CD8-positive, alpha-beta memory T cell (primary cell): ENCODE data around the gene SLC25A12. TPM values are rescaled to one million over a fixed set of nuclear protein-coding genes. Genes with fewer than 3 reads are reported as not detected.
A peak's percentile ranks its signal among the peaks of the same experiment; 100 is the strongest.

Source experiments
- CTCF ChIA-PET: fragments of 350-600 bp; sonication (Branson Sonifier 250); formaldehyde crosslinking; loops from one replicate; lab custom pipeline; 2021; ENCODE audit warnings: antibody characterized with exemption; lab: Charles Lee
- POLR2A ChIA-PET: fragments of 350-600 bp; sonication (Branson Sonifier 250); formaldehyde crosslinking; loops from one replicate; lab custom pipeline; 2021; ENCODE audit warnings: antibody characterized with exemption; lab: Charles Lee
- DNase-seq, 5 donors: peaks; one replicate each; pipeline versions ENCODE4 v3.0.0 to v3.0.0-alpha.2; 2020 to 2022; ENCODE audit warnings: mixed read lengths in 1 of 5
- H3K27ac ChIP-seq: one replicate; pipeline ENCODE4 v1.7.0; 2013; ENCODE audit warnings: low read depth, mild to moderate bottlenecking, low read length, moderate library complexity
- H3K27me3 ChIP-seq: 2 replicates; pipeline ENCODE4 v1.7.0; 2013; ENCODE audit warnings: low read length, mild to moderate bottlenecking; ENCODE audit not compliant: insufficient read depth, poor library complexity, severe bottlenecking
- H3K36me3 ChIP-seq: 2 replicates; pipeline ENCODE4 v1.7.0; 2013; ENCODE audit warnings: mild to moderate bottlenecking, low read length, moderate library complexity; ENCODE audit not compliant: insufficient read depth
- H3K4me1 ChIP-seq: 2 replicates; pipeline ENCODE4 v1.7.0; 2013; ENCODE audit warnings: mild to moderate bottlenecking, low read length, moderate library complexity; ENCODE audit not compliant: insufficient read depth
- H3K4me3 ChIP-seq: 2 replicates; pipeline ENCODE4 v1.7.0; 2013; ENCODE audit warnings: mild to moderate bottlenecking, low read length
- H3K9me3 ChIP-seq: 2 replicates; pipeline ENCODE4 v1.7.0; 2013; ENCODE audit warnings: mild to moderate bottlenecking, low read length
- H3K27ac Mint-ChIP-seq, 8 donors: one replicate each; pipeline ENCODE4 v1.8.0; 2020 to 2021; ENCODE audit warnings: mixed read lengths in 8 of 8, mild to moderate bottlenecking in 6 of 8, inconsistent platforms in 3 of 8, moderate library complexity in 3 of 8
- H3K27me3 Mint-ChIP-seq, 2 donors: one replicate each; pipeline ENCODE4 v1.8.0; 2020 to 2021; ENCODE audit warnings: mixed read lengths in 2 of 2, mild to moderate bottlenecking in 1 of 2, moderate library complexity in 1 of 2
- H3K36me3 Mint-ChIP-seq, 3 donors: one replicate each; pipeline ENCODE4 v1.8.0; 2020 to 2021; ENCODE audit warnings: mixed read lengths in 3 of 3, inconsistent platforms in 1 of 3, mild to moderate bottlenecking in 1 of 3
- H3K4me1 Mint-ChIP-seq, 3 donors: one replicate each; pipeline ENCODE4 v1.8.0; 2020 to 2021; ENCODE audit warnings: mixed read lengths in 3 of 3, inconsistent platforms in 1 of 3, mild to moderate bottlenecking in 1 of 3
- H3K4me3 Mint-ChIP-seq, 7 donors: one replicate each; pipeline ENCODE4 v1.8.0; 2020 to 2021; ENCODE audit warnings: mixed read lengths in 7 of 7, mild to moderate bottlenecking in 6 of 7, moderate library complexity in 4 of 7, inconsistent platforms in 2 of 7
- H3K9me3 Mint-ChIP-seq, 5 donors: one replicate each; pipeline ENCODE4 v1.8.0; 2020 to 2022; ENCODE audit warnings: mixed read lengths in 5 of 5, mild to moderate bottlenecking in 3 of 5, moderate library complexity in 2 of 5, inconsistent platforms in 1 of 5
- polyA plus RNA-seq: library from polyadenylated mRNA; unstranded; fragments of 300-500 nt; fragmentation: Illumina TruSeq; gene quantifications from one replicate; pipeline ENCODE4 v1.2.3, GENCODE V29; 2021
- total RNA-seq, 2 experiments: library from RNA; stranded (reverse); gene quantifications; one replicate each; pipeline ENCODE4 v1.2.3, GENCODE V29; 2021

SLC25A12 gene
- total and polyA plus RNA-seq, 3 experiments from 2014 or later: 12.8 to 22.9 (median 22.2) TPM

DNA sequence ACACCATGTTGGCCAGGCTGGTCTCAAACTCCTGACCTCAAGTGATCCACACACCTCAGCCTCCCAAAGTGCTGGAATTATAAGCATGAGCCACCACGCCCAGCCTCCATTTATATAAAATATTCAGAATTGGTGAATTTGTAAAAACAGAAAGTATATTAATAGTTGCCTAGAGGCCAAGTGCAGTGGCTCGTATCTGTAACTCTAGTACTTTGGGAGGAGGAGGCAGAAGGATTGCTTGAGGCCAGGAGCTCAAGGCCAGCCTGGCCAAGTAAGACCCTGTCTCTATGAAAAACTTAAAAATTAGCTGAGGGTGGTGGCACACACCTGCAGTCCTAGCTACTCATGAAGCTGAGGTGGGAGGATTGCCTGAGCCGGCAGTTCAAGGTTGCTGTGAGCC lies 89.6 kb downstream of the SLC25A12 start:
- no peaks in the 10 kb centered on the region for H3K9me3 Mint-ChIP-seq
- Histone ChIP-seq H3K4me1 (no peaks in the 10 kb centered on the region), H3K36me3 (no peaks in the 10 kb centered on the region), H3K27me3 (no peaks in the 10 kb centered on the region), H3K4me3 (no peak overlapping the region), H3K27ac (no peak overlapping the region), H3K9me3 (no peaks in the 10 kb centered on the region)
- H3K36me3 Mint-ChIP-seq: peaks cover 12 to 69% (median 17%) of the 10 kb centered on the region in 3 donors
- no peaks in the 10 kb centered on the region for H3K27me3 Mint-ChIP-seq
- no peak overlapping the region for H3K27ac Mint-ChIP-seq
- no peak for DNase-seq
- no peak overlapping the region for H3K4me3 Mint-ChIP-seq
- POLR2A ChIA-PET: no interaction called here
- H3K4me1 Mint-ChIP-seq: no peaks in the 10 kb centered on the region
- CTCF ChIA-PET: interaction anchor here (0.6 kb wide), 1 partner anchor 100 kb away, joined by 3 read pairs; no protein-coding TSS in a partner anchor

DNA sequence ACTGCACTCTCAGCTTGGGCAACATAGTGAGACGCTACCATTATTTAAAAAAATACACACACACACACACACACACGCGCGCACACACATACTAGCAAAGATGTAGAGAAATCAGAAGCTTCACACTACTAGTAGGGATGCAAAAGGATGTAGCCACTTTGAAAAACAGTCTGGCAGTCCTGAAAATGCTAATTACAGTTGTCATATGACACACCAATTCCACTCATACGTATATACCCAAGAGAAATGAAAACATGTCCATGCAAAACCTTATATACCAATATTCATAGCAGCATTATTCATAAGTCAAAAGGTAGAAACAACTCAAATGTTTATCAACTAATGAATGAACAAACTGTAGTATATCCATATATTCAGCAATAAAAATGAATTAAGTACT lies 90.3 kb downstream of the SLC25A12 start:
- H3K4me1 Mint-ChIP-seq: no peaks in the 10 kb centered on the region
- H3K27me3 Mint-ChIP-seq: no peaks in the 10 kb centered on the region
- H3K9me3 ChIP-seq: no peaks in the 10 kb centered on the region
- ChIA-PET POLR2A (no interaction called here), CTCF (no interaction called here)
- H3K27ac Mint-ChIP-seq: no peak overlapping the region
- H3K27me3 ChIP-seq: no peaks in the 10 kb centered on the region
- H3K4me1 ChIP-seq: no peaks in the 10 kb centered on the region
- no peaks in the 10 kb centered on the region for H3K36me3 ChIP-seq
- no peak for DNase-seq
- H3K9me3 Mint-ChIP-seq: no peaks in the 10 kb centered on the region
- H3K4me3 ChIP-seq: no peak overlapping the region
- H3K4me3 Mint-ChIP-seq: no peak overlapping the region
- no peak overlapping the region for H3K27ac ChIP-seq
- peaks cover 5 to 68% (median 12%) of the 10 kb centered on the region in 3 donors for H3K36me3 Mint-ChIP-seq

DNA sequence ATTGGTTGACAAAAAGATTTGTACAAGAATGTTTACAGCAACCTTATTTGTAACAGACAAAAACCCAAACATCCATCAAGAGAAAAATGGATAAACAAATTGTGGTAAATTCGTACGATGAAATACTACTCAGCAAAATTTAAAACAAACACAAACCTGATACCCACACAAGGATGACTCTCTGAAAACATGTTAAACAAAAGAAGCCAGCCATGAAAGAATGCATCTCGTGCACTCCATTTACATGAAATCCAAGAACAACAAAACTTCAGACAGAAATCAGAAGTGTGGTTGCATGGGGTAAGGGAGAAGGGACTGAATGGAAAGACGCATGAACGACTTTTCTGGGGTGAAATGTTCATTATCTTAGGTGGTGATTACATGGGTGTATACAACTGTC lies 93.4 kb downstream of the SLC25A12 start:
- no peak overlapping the region for H3K27ac Mint-ChIP-seq
- Histone ChIP-seq H3K27ac (no peak overlapping the region), H3K4me1 (no peaks in the 10 kb centered on the region), H3K36me3 (no peaks in the 10 kb centered on the region), H3K27me3 (no peaks in the 10 kb centered on the region), H3K9me3 (no peaks in the 10 kb centered on the region), H3K4me3 (no peak overlapping the region)
- H3K27me3 Mint-ChIP-seq: no peaks in the 10 kb centered on the region
- no peaks in the 10 kb centered on the region for H3K4me1 Mint-ChIP-seq
- POLR2A ChIA-PET: no interaction called here
- peaks cover 4 to 47% (median 9%) of the 10 kb centered on the region in 3 donors for H3K36me3 Mint-ChIP-seq
- DNase-seq: no peak
- no peaks in the 10 kb centered on the region for H3K9me3 Mint-ChIP-seq
- CTCF ChIA-PET: no interaction called here
- no peak overlapping the region for H3K4me3 Mint-ChIP-seq

DNA sequence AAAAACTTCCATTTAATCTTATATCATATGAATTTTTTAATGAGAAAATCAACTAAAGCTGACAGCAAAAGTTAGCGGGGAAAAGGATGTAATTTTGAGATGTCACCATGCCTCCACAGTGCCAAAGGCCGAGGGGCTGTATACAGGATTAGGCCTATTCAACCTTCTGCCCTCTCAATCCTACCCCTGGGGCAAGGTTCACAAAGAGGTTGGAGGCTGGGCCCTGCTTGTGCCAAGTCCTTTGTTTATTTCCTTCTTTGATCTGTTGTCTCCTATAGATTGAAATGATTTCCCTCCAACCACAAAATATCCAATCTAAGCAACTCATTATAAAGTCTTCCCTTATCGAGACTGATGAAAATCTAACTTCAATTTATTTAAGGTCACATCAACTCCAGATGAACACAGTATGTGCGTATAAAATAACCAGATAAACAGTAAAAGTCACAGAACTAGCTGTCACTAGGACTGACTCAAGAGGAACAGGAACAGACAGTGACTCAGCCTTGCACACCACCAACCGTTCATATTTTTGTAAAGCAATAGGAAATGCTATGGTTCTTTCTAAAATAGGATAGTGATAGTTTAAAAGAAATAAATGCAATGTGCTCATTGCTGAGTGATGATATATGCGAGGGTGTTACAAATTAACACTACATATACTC lies 95.8 kb downstream of the SLC25A12 start:
- Histone ChIP-seq H3K9me3 (no peaks in the 10 kb centered on the region), H3K27ac (no peak overlapping the region), H3K27me3 (no peaks in the 10 kb centered on the region), H3K36me3 (no peaks in the 10 kb centered on the region), H3K4me1 (no peaks in the 10 kb centered on the region), H3K4me3 (no peak overlapping the region)
- H3K27me3 Mint-ChIP-seq: no peaks in the 10 kb centered on the region
- no peaks in the 10 kb centered on the region for H3K9me3 Mint-ChIP-seq
- H3K36me3 Mint-ChIP-seq: peaks cover 0 to 47% (median 9%) of the 10 kb centered on the region in 3 donors
- no peak overlapping the region for H3K27ac Mint-ChIP-seq
- H3K4me3 Mint-ChIP-seq: no peak overlapping the region
- H3K4me1 Mint-ChIP-seq: peaks cover 4 to 6% (median 5%) of the 10 kb centered on the region in 3 donors
- DNase-seq: no peak
- POLR2A ChIA-PET: no interaction called here
- CTCF ChIA-PET: no interaction called here

DNA sequence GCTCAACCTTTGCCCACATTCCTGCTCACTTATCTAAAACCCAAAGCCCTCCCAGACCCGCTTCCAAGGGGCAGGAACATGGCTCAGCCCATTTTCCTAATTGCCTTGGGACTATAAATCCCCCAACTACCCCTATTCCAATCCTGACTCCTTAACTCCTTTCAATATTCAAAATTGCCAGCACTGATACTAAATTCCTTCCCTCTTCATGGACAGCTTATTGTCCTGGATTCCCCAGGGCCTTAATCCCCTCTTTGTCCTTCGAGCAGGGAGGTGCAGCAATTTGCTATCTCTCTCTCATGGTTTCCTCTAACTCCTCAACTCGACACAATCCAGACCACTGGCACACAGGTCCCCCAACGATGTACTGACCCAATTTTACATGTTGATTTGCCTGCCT lies 99.1 kb downstream of the SLC25A12 start:
- H3K9me3 Mint-ChIP-seq: no peaks in the 10 kb centered on the region
- no peaks in the 10 kb centered on the region for H3K9me3 ChIP-seq
- peaks cover 0 to 60% (median 19%) of the 10 kb centered on the region in 3 donors for H3K36me3 Mint-ChIP-seq
- no peaks in the 10 kb centered on the region for H3K27me3 Mint-ChIP-seq
- H3K4me3 Mint-ChIP-seq: no peak overlapping the region
- POLR2A ChIA-PET: no interaction called here
- CTCF ChIA-PET: no interaction called here
- H3K4me1 ChIP-seq: no peaks in the 10 kb centered on the region
- H3K27me3 ChIP-seq: no peaks in the 10 kb centered on the region
- DNase-seq: no peak
- H3K36me3 ChIP-seq: peaks cover 14% of the 10 kb centered on the region
- H3K27ac ChIP-seq: no peak overlapping the region
- no peak overlapping the region for H3K4me3 ChIP-seq
- H3K27ac Mint-ChIP-seq: peak overlapping the region in 2 of 8 donors; percentile 19 to 32
- peaks cover 4 to 6% (median 5%) of the 10 kb centered on the region in 3 donors for H3K4me1 Mint-ChIP-seq

DNA sequence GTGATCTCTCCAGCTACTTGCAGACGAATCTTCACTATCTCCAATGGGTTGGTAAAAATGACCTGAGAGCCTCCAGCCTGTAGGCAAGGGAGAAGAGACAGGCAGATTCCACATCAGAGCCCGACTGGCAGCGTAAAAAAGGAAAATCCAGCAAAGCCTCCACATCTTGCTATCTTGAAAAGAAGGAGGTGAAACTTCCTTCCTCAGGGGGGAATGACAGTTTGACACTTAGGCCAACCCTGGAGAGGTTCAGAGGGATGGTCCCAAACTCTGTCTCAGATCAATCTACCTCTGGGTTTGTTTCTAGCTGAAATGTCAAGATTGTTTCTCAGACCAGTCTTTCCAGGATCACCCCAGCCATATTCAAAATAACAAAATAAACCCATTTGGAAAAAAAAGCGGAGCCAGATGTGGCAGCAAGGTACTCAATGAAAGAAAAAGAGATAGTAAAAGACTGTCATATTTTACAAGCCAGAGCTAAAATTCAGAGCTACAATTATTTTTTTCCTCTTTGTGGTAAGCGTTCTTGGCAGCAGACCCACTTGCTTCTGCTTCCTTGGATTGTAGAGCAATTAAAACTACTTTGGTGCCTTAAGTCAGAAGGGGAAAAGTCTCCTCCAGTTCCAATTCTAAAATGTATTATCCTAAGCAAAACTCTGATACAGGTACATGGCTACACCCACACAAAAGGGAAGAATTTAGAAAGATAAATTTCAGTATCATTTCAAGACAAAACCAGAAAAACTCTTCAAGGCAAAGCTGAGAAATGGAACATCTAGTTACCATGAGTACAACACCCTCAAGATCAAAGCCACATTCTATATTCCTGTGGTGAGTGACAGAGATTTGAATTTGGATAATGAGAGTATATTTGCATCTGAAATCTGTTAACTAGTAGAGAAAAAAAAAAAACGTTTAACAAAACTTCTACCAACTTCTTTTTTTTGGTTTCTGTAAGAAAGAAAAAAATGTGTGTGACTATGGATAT lies 100.1 kb downstream of the SLC25A12 start:
- H3K36me3 ChIP-seq: peaks cover 14% of the 10 kb centered on the region
- no peak overlapping the region for H3K27ac ChIP-seq
- Mint-ChIP-seq H3K27ac (peak overlapping the region in 2 of 8 donors; percentile 23 to 54), H3K4me3 (no peak overlapping the region), H3K36me3 (peaks cover 0 to 58% (median 17%) of the 10 kb centered on the region in 3 donors), H3K9me3 (no peaks in the 10 kb centered on the region), H3K27me3 (no peaks in the 10 kb centered on the region), H3K4me1 (peaks cover 4 to 6% (median 5%) of the 10 kb centered on the region in 3 donors)
- no peaks in the 10 kb centered on the region for H3K27me3 ChIP-seq
- H3K4me1 ChIP-seq: no peaks in the 10 kb centered on the region
- POLR2A ChIA-PET: no interaction called here
- no peak for DNase-seq
- CTCF ChIA-PET: no interaction called here
- no peaks in the 10 kb centered on the region for H3K9me3 ChIP-seq
- no peak overlapping the region for H3K4me3 ChIP-seq

DNA sequence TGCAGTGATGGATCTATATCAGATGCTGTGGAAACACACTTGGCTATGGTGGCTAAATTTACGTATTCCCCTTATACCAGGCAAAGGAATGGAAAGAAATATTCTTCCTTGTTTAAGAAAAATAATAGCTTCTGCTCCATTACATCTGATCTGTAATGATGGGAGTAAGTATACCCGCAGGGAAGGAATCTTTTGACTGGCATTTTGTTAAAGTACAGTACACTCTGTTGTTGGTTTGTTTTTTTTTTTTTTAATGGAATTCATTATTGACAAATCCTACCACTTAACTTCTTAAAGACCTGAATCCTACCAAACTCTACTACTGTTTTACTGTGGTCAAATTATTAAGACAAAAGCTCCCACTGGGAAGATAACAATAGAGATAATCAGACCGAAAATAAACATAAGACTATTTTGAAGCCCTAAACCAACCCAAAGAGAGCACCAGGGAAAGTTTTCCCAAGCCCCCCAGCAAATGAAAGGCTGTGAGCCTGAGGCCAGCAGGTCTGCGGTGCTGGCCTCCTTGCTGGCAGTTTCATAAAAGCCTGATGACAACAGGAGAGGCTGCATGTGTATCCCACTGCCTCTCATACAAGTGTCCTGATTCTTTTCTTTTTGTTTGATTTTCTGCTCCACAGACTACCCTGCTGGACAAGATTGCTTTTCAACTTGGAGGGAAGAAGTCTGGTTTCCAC lies 101.0 kb downstream of the SLC25A12 start:
- no peaks in the 10 kb centered on the region for H3K27me3 Mint-ChIP-seq
- ChIA-PET POLR2A (no interaction called here), CTCF (no interaction called here)
- Histone ChIP-seq H3K9me3 (no peaks in the 10 kb centered on the region), H3K27ac (no peak overlapping the region), H3K4me3 (no peak overlapping the region), H3K36me3 (peaks cover 14% of the 10 kb centered on the region), H3K4me1 (no peaks in the 10 kb centered on the region), H3K27me3 (no peaks in the 10 kb centered on the region)
- peak overlapping the region in 3 of 8 donors; percentile 21 to 32 (median 23) for H3K27ac Mint-ChIP-seq
- peaks cover 4 to 6% (median 5%) of the 10 kb centered on the region in 3 donors for H3K4me1 Mint-ChIP-seq
- DNase-seq: no peak
- H3K9me3 Mint-ChIP-seq: no peaks in the 10 kb centered on the region
- peaks cover 0 to 63% (median 21%) of the 10 kb centered on the region in 3 donors for H3K36me3 Mint-ChIP-seq
- H3K4me3 Mint-ChIP-seq: no peak overlapping the region
